ENCODE measurements around the gene RCOR1.
"Not testable (repeated sequence)": the region's sequence is repeated elsewhere in the genome, so short reads cannot be mapped to it uniquely, and the experiment has no call there.

Gene RCOR1

DNA sequence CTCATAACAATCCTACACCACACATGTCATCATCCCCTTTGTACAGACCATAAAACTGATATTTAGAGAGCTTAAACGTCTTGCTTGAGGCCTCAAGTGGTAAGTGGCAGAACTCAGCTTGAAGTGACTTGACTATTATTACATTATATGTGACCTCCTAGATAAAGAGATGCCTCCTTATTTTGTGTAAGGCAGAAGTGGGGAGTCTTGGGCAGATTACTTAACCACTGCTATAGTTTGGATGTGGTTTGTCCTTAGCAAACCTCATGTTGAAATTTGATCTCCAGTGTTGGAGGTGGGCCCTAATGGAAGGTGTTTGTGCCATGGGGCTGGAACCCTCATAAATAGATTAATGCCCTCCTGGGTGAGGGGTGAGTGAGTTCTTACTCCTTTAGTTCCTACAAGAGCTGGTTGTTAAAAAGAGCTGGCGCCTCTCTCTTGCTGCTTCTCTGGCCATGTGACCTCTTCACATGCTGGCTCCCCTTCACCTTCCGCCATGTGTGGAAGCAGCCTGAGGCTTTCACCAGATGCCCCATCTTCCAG is 37.4 kb downstream of the RCOR1 start:
- DNase-seq (ENCODE audit: low spot score) = no peak

DNA sequence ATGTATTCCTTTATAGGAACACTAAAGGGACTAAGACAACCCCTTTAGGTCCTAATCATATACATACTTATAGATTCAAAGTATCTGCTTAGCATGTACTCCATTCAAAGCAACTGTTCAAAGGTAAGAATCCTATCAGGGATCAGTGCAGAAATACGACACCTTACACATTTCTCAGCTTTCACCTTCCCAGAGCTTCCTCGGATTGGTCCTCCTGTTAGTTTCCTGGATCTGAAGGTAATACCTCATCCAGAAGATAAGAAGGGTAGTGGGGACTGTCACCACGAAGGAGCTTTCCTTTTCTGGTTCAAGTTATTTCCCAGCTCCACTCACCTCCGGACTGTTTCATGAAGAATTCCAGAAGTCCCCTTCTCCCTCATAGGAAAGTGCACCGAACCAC is 38.0 kb downstream of the RCOR1 start:
- no peak for DNase-seq (ENCODE audit: low spot score)

DNA sequence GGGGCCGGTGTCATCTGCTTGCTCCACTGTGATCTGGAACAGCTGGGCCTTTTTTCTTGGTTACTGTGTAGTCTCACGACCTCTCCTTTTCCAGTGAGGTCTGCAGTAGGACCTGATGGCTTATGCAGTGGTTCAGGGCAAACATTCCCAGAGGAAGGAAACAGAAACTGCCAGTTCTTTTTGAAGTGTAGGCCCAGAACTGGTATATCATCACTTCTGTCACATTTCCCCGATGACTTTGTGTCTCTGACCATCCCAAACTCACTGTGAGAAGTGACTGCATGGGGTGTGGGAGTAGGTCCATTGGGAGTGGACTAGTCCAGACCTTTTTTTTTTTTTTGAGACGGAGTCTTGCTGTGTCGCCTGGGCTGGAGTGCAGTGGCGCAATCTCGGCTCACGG is 38.4 kb downstream of the RCOR1 start:
- DNase-seq (ENCODE audit: low spot score) = no peak

DNA sequence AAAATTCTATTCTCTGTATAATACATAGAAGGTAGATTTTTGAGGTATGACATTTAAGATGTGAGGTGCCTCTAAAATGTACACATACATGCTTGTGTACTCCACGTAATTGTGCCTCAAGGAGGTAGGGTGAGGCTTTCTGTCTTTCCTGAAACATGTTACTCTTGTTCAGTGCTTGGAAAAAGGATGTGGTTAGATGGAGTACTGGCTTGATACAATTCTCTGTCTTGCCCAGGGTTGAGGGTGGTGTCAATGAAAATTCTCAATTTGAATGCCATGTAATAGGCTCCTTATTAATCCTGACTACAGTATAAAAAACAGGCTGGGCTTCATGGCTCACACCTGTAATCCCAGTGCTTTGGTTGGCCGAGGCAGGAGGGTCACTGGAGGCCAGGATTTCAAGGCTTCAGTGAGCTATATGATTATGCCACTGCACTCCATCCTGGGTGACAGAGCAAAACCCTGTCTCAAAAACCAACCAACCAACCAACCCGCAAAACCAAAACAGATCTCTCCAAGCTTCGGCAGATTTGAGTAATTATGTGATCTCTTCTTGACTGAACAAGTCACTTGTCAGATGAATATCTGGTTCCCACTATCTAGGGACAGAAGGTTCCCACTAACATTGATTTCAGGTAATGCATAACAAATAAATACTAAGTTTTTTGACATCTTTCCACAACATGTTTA is 41.6 kb downstream of the RCOR1 start:
- no peak for DNase-seq (ENCODE audit: low spot score)

DNA sequence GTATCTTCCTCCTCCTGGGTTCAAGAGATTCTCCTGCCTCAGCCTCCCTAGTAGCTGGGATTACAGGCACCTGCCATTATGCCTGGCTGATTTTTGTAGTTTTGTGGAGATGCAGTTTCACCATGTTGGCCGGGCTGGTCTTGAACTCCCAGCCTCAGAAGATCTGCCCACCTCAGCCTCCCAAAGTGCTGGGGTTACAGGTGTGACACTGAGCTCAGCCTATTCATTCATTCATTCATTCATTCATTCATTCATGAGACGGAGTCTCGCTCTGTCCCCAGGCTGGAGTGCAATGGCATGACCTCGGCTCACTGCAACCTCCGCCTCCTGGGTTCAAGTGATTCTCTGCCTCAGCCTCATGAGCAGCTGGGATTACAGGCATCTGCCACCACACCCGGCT is 47.2 kb downstream of the RCOR1 start:
- not testable (repeated sequence) for DNase-seq (ENCODE audit: low spot score)

DNA sequence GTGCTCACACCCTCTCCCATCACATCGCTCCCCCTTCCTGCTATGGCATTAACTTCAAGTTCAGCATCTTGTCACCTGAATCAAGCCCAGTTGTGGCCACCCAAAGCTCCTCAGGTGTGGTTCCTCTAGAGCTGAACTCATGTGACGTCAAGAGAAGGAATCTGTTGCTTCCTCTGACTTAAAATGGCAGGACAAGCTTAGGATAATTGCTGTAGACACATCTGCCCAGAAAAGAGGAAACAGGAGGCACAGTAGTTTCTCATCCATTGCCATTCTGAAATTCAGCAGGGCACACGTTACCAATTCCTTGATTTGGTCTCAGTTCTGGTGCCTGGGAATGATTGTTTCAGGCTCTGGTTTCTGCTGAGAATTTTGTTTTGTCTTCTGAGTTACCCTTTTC is 52.1 kb downstream of the RCOR1 start:
- DNase-seq (ENCODE audit: low spot score) = no peak

DNA sequence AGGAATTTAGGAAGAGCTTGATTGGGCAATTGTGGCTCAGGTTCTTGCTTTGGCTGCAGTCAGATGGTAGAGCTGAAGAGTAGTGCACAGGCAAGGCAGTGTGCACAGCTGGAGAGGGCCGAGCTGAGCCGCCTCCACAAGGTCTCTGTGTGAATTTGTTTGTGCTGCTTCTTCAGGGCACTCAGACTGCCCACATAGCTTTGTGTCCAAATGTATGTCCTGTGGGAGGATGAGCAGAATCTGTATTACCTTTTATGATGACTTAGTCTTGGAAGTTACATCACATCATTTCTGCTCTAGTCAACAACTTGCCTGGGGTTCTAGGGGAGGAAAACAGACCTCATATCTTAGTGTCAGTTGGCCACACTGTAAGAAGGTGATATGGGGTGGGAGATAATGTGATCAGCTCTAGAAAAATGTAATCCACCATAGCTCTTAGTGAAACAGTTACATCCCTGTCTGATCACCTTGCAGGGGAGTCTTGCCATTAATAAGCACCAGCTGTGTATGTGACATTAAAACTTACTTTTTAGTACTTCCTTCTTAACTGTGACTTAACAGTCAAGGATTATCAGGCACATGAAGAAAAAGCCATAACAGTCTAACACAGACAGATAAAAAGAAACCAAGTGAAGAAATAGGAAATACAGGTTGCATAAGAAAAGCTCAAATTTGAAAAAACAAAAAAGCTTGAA is 53.4 kb downstream of the RCOR1 start:
- no peak for DNase-seq (ENCODE audit: low spot score)

DNA sequence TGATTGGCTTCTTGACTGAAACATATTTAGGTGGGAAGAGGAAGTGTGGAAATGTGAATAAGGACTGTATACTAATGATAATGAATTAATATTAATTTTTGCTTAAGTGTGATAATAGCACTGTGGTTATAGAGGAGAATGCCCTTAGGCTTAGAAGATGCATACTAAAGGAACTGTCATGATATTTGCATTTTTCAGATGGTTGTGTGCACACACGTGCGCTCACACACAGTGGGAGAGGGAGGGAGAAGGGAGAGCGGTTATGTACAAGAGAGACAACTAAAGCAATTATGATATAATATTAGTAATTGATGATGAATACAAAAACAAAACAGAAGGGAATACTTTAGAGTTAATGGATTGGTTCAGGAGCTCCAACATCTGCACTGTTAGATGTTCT is 54.2 kb downstream of the RCOR1 start:
- no peak for DNase-seq (ENCODE audit: low spot score)

DNA sequence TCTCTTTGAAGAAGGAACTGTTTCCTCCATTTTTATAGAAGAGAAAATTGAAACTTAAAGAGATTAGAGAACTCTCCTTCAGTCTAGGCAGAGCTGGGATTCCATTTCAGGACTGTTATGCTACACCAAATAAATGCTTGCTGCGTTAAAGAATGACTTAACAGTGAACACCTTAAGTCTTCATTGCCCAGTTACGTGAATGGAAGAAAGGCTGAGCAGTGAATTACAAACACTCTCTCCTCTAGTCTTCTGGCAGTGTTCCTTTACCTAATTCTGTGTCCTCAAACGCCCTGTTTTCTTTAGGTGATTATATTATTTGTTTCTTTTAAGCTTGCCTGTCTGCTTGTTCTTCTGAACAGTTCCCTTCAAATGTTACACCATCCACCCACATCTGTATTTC is 59.7 kb downstream of the RCOR1 start:
- no peak for DNase-seq (ENCODE audit: low spot score)

DNA sequence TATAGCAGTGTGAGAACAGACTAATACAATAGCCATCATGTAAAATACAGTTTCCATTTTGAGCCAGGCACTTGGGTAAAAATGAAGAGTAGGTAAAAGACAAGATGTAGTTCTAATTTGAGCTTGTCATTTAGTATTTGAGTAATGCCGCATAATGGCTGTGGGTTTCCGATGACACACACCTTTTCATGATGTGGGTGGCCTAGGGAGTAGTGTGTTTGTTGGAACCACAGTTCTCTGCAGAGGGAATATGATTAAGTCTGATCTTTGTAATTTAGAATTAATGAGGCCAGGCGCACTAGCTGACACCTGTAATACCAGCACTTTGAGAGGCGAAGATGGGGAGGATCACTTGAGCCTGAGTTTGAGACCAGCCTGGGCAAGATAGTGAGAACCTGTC is 61.8 kb downstream of the RCOR1 start:
- DNase-seq (ENCODE audit: low spot score) = no peak

DNA sequence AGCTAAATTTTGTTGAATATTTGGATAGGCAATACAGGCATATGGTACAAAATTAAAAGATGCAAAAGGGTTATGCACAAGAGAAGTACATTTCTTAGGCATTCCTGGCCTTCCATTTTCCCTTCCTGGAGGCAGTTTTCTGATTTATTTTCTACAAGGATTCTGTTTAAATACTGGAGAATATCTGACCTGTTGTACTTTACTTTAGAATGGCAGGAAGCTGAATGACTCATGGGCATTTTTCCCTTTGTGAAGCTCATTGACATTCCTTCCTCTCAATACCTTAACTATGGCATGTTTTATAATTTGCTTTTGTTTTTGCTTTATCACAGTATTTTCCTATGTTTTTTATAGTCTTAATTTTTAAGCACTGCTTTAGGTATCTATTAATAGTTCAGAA is 62.7 kb downstream of the RCOR1 start:
- peak; percentile 21 for DNase-seq (ENCODE audit: low spot score)

DNA sequence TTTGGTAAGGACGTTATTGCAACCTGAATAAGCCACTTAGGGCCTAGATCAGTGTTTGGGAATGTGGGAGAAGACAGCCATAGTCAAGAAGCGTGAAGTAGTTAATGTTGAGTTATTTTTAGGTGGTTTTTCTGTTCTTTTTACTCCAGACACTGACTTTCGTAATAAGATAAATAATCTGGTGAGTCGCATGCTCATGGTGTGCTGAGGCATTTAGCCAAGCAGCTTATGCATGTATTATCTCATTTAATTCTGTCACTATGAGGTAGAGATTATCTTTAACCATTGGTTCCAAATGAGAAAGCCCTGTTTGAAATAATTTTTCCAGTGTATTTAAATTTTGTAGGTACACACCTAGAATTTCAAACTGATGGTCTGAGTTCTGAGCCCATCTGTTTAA is 67.3 kb downstream of the RCOR1 start:
- peak; percentile 36 for DNase-seq (ENCODE audit: low spot score)

DNA sequence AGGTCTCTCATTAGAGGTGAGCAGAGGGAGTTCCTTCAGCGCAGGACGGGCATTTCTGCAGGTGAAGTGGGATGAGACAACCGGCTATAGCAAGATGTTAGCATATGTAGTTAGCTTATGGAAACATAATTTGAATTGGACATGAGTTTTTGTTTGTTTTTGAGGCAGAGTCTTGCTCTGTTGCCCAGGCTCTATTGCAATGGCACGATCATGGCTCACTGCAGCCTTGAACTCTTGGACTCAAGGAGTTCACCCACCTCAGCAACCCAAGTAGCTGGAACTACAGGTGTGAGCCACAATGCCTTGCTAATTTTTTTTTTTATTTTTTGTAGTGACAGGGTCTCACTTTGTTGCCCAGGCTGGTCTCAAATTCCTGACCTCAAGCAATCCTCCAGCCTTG is 69.2 kb downstream of the RCOR1 start:
- no peak for DNase-seq (ENCODE audit: low spot score)

DNA sequence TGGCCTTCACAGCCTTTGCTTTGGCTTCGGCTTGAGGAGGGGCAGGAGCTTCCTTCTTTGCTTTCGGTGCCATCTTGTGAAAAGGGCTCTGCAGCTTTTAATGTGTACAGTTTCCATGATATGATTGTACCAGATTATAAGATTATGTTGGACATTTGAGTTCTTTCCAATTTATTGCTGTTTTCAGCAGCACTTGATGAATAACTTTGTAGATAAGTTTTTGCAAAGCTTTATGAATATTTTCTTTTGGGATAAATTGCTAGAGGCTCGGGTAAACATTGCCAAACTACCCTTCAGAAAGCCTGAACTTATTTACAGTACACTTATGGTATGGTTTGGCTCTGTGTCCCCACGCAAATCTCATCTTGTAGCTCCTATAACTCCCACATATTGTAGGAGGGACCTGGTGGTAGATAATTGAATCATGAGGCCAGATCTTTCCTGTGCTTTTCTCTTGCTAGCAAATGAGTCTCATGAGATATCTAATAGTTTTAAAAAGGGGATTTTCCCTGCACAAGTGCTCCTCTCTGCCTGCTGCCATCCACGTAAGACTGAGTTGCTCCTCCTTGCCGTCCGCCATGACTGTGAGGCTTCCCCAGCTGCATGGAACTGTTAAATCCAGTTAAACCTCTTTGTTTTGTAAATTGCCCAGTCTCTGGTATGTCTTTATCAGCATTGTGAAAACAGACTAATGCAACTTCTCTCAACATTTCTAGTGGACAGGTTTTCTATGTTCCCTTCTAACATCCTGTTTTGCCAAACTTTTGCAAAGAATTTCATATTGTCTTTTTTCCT is 70.4 kb downstream of the RCOR1 start:
- DNase-seq (ENCODE audit: low spot score) = no peak

DNA sequence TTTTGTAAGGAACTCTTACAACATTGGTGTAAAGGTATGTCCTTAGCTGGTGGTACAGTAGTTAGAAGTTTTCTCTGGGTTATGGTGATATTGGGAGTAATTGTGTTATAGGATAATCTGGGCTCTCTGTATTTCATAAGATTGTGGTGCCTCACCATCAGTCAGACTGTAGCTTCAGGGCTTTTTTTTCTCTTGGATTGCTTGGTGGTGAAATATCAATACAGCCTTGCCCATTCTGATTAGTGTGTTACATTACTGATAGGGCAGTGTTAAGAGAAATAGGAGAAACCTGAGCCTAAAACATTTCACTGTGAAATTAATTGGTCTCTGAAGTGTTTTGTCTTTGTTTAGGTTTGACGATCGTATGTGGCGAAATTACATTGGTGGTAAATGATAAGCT is 71.0 kb downstream of the RCOR1 start:
- DNase-seq (ENCODE audit: low spot score) = no peak

DNA sequence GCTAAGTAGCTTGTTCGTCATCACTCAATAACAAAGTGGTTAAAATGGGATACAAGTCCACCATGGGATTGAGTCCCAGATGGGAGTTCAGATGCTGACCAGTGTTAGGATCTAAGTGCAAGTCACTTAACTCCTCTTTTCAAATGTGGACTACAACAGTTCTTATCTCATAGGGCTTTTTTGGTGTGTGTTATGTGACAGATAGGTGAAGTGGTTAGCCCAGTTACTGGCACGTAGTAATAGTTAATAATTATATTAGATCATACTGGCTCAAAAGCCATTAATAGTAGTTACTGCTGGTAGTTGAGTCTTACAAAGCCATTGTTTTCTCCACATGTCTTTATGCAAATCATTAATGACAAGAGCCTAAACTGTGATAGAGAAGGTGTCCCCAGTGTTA is 73.2 kb downstream of the RCOR1 start:
- DNase-seq (ENCODE audit: low spot score) = no peak

DNA sequence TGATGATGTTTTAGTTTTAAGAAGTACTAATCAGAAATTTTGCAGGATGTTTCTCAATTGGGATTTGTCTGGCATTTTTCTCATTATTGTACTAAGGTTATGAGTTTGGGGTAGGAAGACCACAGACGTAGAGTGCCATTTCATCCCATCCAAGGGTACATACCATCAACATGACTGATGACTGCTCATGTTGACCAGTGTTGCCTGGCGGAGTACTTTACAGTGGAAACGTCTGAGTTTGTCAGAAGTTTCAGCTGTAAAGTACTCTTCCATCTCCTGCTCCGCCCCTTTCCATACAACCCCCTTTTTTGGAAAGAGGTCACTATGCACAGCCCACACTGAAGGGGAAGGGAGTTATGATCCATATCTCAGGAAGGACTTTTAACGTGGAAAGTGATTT is 74.2 kb downstream of the RCOR1 start:
- no peak for DNase-seq (ENCODE audit: low spot score)

DNA sequence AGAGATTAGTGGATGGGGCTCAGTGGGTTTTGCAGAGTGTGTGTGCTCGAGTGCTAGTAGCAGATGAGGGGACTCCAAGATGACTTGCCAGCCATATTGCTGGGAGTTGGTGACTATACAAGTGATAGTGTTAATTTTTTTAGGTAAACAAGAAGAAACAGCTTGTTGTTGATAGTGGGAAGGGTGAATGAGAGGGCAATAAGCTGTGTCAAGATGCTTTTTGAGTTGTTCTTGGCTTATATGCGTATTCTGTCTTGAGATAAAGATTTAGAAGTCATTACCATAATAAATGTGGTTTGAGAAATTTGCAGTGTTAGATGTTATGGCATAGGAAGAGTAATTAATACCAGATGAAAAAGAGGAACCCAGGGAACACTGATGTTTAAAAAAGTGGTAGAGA is 75.3 kb downstream of the RCOR1 start:
- DNase-seq (ENCODE audit: low spot score) = no peak

DNA sequence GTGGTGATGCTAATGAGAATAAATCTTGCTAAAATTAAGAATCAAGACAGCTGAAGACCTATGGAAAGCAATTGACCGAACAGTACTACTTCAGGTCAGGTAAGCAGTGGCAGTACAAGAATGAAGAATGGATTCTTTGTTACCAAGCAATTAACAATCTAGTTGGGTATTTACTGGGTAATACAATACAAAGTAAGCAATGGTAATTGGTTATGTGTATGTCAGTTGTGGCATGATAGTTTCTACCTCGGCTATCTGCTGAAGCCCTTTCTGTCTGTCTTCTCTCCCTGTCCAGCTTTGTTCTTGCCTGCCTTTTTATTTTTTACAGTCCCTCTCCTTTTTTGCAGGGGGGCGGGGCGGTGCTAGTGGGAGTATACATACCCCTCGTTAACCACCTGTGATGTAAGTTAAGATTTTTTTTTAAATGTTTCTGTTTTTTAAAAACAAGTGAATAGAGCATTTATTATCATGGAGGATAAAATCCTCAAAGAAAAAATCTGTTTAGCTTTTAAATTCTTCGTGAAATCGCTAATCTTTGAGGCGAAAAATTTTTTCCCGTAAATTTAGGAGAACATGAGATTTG is 75.9 kb downstream of the RCOR1 start:
- DNase-seq (ENCODE audit: low spot score) = no peak

DNA sequence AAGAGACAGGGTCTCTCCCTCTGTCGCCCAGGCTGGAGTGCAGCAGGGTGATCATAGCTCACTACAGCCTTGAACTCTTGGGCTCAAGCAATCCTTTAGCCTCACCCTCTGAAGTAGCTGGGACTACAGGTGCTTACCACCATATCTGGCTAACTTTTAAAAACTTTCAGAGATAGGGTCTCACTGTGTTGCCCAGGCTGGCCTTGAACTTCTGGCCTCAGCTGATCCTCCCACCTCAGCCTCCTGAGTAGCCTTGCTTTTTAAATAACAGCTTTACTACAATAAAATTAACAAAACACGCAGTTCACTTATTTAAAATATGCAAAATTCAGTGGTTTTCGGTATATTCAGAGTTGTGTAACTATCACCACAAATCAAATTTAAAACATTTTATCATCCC is 79.0 kb downstream of the RCOR1 start:
- no peak for DNase-seq (ENCODE audit: low spot score)

DNA sequence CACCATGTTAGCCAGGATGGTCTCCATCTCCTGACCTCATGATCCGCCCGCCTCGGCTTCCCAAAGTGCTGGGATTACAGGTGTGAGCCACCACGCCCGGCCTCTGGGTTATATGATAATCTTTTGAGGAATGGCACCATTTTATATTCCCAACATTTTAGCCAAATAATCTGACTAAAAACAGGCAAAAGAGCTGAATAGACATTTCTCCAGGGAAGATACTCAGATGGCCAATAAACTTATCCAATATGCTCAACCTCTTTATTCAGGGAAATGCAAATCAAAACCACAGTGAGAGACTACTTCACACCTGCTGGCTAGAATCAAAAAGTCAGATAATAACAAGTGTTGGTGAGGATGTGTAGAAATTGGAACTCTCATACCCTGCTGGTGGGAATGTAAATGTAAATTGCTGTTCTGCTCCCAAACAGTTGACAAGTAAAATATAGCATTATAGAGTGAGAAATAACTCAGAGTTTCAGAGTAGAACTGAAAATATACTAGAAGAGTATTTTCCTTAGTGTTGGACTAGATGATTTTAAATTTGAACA is 80.0 kb downstream of the RCOR1 start:
- DNase-seq (ENCODE audit: low spot score) = no peak

DNA sequence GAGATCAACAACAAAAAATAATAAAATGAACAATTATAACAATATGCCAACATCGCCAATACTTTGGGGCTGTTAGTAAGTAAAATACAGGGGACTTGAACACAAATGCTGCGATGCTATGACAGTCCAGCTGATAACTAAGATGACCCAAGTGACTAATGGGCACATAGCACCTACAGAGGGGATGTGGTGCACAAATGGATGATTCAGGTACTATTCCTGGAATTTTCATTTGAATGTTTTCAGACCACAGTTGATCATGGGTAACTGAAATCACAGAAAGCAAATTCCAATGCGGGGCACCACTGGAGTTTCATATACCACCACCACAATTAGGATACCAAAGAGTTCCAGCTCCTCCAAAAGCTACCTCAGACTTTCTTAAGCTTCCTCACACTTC is 82.9 kb downstream of the RCOR1 start:
- no peak for DNase-seq (ENCODE audit: low spot score)
